ENCODE data around the gene NPTX1. TPM values are rescaled to one million over a fixed set of nuclear protein-coding genes. Genes with fewer than 3 reads are reported as not detected.

Gene NPTX1
- total RNA-seq, 4 donors from 2014 or later: 0.40 to 22.8 (median 7.2) TPM

GRCh38 chr17:80443916-80444643 is 32.3 kb downstream of the NPTX1 start:
- no peak overlapping the region for H3K27ac ChIP-seq
- no peaks in the 10 kb centered on the region for H3K36me3 ChIP-seq
- no peaks in the 10 kb centered on the region for H3K27me3 ChIP-seq
- 74% methylated on average over 29 of the region's 31 CpGs; no CpG with 5 or more reads in 1 of the 2 donors for WGBS, 2 donors (ENCODE audit: low coverage in 1 of 2)
- intact Hi-C loops (cut with DNase I; ENCODE audit: low total_unique reads) (no loop called here), in situ Hi-C loops (cut with MboI; ENCODE audit: low pct_ligation_motif_present in 1 of 4, low pct_unique_long_range_greater_than_20kb in 1 of 4, low sequenced_read_pairs in 3 of 4) (loop anchor here in 1 of 4 donors (25.0 kb wide), 1 partner anchor 418 kb away; no protein-coding TSS in a partner anchor)
- no peak for DNase-seq
- H3K4me1 ChIP-seq: no peaks in the 10 kb centered on the region
- TF ChIP-seq POLR2A (IDR thresholded peaks at IDR 0.05) (no peak), EP300 (IDR thresholded peaks at IDR 0.05; ENCODE audit: low read depth) (no peak), CTCF (IDR thresholded peaks at IDR 0.05) (no peak), POLR2AphosphoS5 (IDR thresholded peaks at IDR 0.05) (no peak)
- H3K4me3 ChIP-seq: no peak overlapping the region
- H3K9me3 ChIP-seq: no peaks in the 10 kb centered on the region

GRCh38 chr17:80443498-80443897 is 32.9 kb downstream of the NPTX1 start:
- no peak overlapping the region for H3K4me3 ChIP-seq
- H3K27me3 ChIP-seq: no peaks in the 10 kb centered on the region
- no peaks in the 10 kb centered on the region for H3K36me3 ChIP-seq
- 20 to 64% methylated on average over 1 to 4 of the region's 12 CpGs for WGBS, 2 donors (ENCODE audit: low coverage in 1 of 2)
- no peak for TF ChIP-seq CTCF (IDR thresholded peaks at IDR 0.05)
- no peak for TF ChIP-seq EP300 (IDR thresholded peaks at IDR 0.05; ENCODE audit: low read depth)
- no peak for TF ChIP-seq POLR2AphosphoS5 (IDR thresholded peaks at IDR 0.05)
- TF ChIP-seq POLR2A (IDR thresholded peaks at IDR 0.05): no peak
- no peak for DNase-seq
- H3K27ac ChIP-seq: no peak overlapping the region
- in situ Hi-C loops (cut with MboI; ENCODE audit: low pct_ligation_motif_present in 1 of 4, low pct_unique_long_range_greater_than_20kb in 1 of 4, low sequenced_read_pairs in 3 of 4) (loop anchor here in 1 of 4 donors (25.0 kb wide), 1 partner anchor 419 kb away; no protein-coding TSS in a partner anchor), intact Hi-C loops (cut with DNase I; ENCODE audit: low total_unique reads) (no loop called here)
- no peaks in the 10 kb centered on the region for H3K4me1 ChIP-seq
- H3K9me3 ChIP-seq: no peaks in the 10 kb centered on the region

- DNase-seq: no peak
- no peaks in the 10 kb centered on the region for H3K36me3 ChIP-seq
- no peaks in the 10 kb centered on the region for H3K9me3 ChIP-seq
- WGBS, 2 donors (ENCODE audit: low coverage in 1 of 2): 79 to 85% methylated on average over 3 to 4 of the region's 4 CpGs
- TF ChIP-seq POLR2AphosphoS5 (IDR thresholded peaks at IDR 0.05) (no peak), EP300 (IDR thresholded peaks at IDR 0.05; ENCODE audit: low read depth) (no peak), CTCF (IDR thresholded peaks at IDR 0.05) (no peak), POLR2A (IDR thresholded peaks at IDR 0.05) (no peak)
- H3K27ac ChIP-seq: no peak overlapping the region
- H3K27me3 ChIP-seq: no peaks in the 10 kb centered on the region
- in situ Hi-C loops (cut with MboI; ENCODE audit: low pct_ligation_motif_present in 1 of 4, low pct_unique_long_range_greater_than_20kb in 1 of 4, low sequenced_read_pairs in 3 of 4): loop anchor here in 1 of 4 donors (25.0 kb wide), 1 partner anchor 420 kb away; no protein-coding TSS in a partner anchor
- H3K4me3 ChIP-seq: no peak overlapping the region
- H3K4me1 ChIP-seq: no peaks in the 10 kb centered on the region
- intact Hi-C loops (cut with DNase I; ENCODE audit: low total_unique reads): no loop called here
These were observed 33.6 kb downstream of the NPTX1 start for GRCh38 chr17:80442764-80443163.

GRCh38 chr17:80442323-80442659 is 34.1 kb downstream of the NPTX1 start:
- TF ChIP-seq POLR2AphosphoS5 (IDR thresholded peaks at IDR 0.05): no peak
- no peak for TF ChIP-seq EP300 (IDR thresholded peaks at IDR 0.05; ENCODE audit: low read depth)
- TF ChIP-seq CTCF (IDR thresholded peaks at IDR 0.05): no peak
- TF ChIP-seq POLR2A (IDR thresholded peaks at IDR 0.05): no peak
- no peak for DNase-seq
- Histone ChIP-seq H3K4me1 (no peaks in the 10 kb centered on the region), H3K4me3 (no peak overlapping the region), H3K9me3 (no peaks in the 10 kb centered on the region), H3K36me3 (no peaks in the 10 kb centered on the region), H3K27ac (no peak overlapping the region), H3K27me3 (no peaks in the 10 kb centered on the region)
- WGBS, 2 donors (ENCODE audit: low coverage in 1 of 2): 86% methylated on average over 12 of the region's 12 CpGs; no CpG with 5 or more reads in 1 of the 2 donors
- in situ Hi-C loops (cut with MboI; ENCODE audit: low pct_ligation_motif_present in 1 of 4, low pct_unique_long_range_greater_than_20kb in 1 of 4, low sequenced_read_pairs in 3 of 4): loop anchor here in 1 of 4 donors (25.0 kb wide), 1 partner anchor 420 kb away; no protein-coding TSS in a partner anchor
- intact Hi-C loops (cut with DNase I; ENCODE audit: low total_unique reads): no loop called here
